SH-SY5Y (cell line): Measurements from ENCODE around the gene COTL1.
A peak's percentile ranks its signal among the peaks of the same experiment; 100 is the strongest.

Experiments
- GATA2 ChIP-seq: IDR thresholded peaks from 2 replicates; pipeline ENCODE4 v1.6.1; 2011; ENCODE audit warnings: mild to moderate bottlenecking, low read depth, low read length
- GATA3 ChIP-seq: IDR thresholded peaks from 2 replicates; pipeline ENCODE4 v1.6.1; 2011; ENCODE audit warnings: low read depth, mild to moderate bottlenecking, low read length, moderate library complexity

COTL1 gene

DNA sequence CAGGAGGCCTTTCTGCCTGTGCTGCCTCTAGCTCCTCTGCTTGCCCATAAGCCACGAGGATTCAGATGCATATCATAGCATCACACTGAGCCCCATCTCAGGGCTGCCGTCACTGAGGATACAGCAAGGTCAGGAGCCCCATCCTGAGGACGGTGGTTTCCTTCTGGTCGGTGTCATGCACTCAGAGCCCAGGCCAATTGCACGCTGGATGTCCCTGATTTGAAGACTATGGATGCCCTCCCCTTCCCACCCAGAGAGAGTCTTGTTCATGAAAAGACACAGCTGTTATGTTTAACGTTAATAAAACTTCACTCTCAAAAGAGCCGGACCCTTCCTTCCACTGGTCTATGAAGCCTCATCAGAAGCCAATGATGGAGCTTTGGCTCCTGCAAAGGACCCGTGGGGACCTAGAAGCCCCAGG is 19.9 kb downstream of the COTL1 start:
- TF ChIP-seq GATA2 = no peak
- no peak for TF ChIP-seq GATA3

DNA sequence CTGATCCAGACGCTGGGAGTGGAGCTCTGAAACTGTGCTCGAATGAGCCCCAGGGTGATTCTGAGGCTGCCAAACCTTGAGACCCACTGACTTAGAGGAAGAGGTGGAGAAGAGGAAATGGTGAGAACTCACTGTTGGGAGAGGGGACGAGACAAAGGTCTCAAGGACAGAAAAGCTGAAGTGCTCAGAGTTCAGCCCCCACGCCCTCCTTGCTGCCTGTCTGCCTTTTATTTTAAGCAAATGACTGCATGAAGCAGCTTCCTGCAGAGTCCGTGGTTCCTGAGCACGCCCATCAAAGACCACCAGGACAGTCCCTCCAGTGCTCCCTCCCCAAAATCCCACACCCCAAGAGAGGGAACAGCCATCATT is 20.4 kb downstream of the COTL1 start:
- TF ChIP-seq GATA2 (no peak), GATA3 (no peak)

DNA sequence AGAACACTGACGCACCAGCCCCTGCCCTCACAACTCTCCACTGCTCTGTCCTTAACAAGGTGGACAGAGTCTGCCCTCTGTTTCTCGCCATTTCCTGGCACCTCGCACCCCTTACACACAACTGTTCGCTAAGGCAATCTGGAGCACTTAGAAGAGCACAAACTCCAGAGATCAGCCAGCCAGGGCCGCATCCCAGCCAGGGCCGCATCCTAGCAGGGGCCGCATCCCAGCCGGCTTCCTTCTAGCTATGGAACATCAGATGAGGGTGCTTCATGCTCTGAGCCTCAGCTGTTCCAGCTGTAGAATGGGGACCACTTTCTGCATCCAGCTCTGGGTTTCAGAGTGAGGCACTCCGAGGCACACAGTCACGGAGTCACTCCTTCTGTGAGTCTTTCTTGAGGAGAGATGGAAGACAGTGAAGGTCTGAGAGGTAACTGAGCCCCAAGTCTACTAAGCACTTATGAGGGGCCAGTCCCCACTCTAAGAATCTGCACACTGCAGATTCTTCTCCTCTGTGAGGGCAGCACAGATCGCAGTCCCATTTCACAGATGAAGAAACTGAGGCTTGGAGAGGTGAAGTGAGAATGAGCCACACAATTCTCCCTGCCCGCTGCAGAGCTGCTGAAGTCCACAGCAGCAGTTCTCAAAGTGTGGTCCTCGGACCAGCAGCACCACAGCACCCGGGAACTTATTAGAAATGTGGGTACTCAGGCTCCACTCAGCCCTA is 20.9 kb downstream of the COTL1 start:
- TF ChIP-seq GATA3 = no peak
- TF ChIP-seq GATA2 = no peak

DNA sequence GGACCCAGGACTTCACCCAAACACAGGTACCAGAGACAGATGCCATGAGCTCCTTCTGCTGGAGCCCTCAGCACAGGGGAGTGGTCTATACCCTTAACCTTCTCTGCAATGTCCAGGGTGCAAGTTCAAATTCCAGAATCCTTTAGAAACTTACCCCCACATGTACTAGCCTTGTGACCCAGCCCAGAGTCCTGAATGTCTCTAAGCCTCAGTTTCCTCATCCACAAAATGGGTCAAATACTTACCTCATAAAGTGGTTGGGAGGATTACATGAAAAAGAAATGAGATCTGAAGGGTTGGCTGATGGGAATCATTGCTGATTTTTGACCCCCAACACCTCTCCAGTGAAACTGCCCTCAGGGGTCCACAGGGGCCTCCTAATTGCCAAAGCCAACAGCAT is 21.7 kb downstream of the COTL1 start:
- TF ChIP-seq GATA3 (no peak), GATA2 (no peak)

DNA sequence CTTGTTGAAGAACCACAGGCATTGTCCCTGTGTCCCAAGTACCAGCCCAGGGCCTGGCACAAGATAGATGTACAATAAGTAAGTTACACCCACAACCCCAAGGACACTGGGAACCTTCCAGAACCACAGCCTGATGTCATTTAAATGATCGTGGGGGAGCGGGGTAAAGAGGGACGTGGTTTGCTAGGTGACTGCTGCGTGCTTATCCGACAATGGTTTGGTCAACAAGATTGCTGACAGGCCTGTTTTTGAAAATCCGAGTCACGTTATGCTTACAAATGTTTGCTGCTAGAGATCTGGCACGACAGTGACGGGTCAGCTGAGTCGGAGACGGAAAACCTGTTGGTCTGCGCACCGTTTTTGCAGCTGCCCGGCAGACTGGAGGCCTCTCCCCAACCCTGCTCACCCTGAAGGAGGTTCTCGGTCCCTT is 22.8 kb downstream of the COTL1 start:
- no peak for TF ChIP-seq GATA2
- no peak for TF ChIP-seq GATA3

DNA sequence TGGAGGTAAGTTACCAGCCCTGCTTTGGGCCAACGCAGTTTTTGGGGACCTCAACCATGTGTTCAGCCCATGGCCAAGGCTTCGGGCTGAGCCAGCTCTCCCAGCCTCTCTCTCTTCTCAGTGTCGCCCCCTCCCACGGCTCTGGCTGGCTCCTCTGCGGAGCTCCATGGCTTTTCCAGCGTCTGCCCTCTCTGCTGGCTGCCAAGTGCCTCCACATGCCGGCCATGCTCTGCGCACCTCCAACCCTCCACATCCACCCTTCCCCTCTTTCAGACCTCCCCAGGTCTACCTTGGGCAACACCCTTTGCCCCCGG is 23.2 kb downstream of the COTL1 start:
- no peak for TF ChIP-seq GATA3
- TF ChIP-seq GATA2 = no peak

DNA sequence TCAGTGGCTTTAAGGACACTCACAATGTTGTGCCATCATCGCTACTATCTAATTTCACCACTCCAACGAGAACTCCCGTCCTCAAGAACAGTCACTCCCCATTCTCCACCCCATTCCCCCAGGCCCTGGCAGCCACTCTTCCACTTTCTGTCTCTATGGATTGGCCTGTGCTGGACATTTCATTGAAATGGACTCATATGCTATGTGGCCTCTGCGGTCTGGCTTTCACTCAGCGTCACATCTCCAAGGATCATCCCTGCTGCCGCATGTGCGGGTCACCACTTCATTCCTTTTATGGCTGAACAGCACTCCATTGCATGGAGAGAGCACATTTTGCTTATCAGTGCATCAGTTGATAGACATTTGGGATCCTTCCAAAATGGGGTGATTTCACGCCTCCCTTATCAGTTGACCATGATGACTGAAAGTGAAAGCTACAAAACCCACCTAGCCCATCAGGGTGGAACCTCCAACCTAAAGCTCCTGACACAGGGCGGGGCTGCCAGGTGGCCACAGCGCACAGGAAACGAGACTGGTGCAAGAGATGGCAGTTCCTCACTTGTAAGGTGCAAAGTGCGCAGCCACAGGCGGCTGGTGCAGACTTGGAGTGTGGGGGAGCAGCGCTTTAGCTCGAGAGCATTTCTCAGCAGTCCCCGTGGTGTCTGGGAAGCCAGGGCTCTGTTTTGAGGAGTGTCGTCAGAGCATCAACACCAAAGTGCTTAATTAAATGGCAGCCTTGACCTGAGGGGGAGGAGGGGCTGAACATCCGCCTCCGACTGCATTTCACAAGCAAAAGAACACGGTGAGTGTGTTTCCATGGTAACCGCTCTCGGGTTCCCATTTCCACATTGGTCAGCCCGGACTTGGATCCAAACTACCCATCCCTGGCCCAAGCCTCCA is 23.8 kb downstream of the COTL1 start:
- TF ChIP-seq GATA3 = no peak
- peak; percentile 61 for TF ChIP-seq GATA2

DNA sequence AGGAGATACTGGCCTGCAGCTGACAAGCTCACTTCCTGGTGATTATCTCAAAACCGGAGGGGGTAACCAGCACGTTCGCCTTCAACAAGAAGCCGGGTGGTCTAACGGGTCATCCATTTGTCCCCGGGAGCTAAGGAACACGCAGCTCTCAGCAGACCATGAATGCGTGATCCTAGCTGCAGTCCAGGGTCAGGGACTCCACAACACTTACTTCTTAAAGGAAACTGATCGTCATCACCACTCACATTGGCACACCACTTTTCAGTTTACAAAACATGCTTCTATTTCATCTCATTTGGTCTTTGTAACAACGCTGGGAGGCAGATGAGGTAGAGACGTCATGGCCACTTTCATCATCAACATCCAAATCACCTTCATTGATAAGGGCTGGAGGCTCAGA is 25.2 kb downstream of the COTL1 start:
- TF ChIP-seq GATA3 (no peak), GATA2 (no peak)

DNA sequence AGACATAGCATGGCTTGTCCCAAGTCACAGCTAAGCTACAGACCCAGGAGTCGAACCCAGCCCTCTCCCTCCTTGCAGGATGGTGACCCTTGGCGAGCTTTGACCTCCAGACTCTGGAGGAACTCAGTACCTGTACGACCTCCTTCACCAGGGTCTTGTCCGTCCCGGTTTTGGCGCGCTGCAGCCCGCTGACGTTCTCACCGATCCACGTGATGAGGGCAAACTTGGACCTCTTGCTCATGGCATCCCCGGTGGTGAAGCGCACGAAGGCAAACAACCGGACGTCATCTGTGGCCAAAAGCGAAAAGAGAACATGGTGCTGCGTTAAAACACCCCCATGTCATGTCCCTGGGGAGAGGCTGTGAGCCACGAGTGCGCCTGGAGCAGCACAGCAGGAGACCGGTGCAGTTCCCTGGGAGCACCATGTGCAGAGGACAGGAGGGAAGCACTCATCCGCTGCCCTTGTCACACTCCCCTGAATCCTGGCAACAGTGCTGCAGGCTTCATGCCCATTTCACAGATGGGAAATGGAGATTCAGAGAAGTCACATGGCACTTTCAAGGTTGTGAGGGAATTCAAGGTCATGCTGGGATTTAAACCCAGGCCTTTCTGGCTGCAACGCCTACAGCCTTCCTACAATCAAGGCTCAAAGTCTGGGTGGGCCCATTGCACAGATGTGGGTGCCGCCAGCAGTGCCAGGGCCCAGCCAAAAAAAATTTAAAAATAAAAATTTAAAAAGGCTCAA is 27.7 kb downstream of the COTL1 start:
- TF ChIP-seq GATA3 (no peak), GATA2 (no peak)

DNA sequence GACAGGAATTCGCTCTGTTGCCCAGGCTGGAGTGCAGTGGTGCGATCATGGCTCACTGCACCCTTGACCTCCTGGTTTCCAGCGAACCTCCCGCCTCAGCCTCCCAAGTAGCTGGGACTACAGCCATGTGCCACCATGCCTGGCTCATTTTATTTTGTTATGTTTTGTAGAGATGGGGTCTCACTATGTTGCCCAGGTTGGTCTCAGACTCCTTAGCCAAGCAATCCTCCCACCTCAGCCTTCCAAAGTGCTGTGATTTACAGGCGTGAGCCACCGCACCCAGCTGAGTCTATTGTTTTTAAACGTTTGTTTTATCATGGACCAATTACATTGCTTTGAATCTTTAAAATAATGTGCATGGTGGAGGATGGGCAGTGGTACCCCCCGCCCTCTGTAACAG is 28.9 kb downstream of the COTL1 start:
- TF ChIP-seq GATA3 (no peak), GATA2 (no peak)

DNA sequence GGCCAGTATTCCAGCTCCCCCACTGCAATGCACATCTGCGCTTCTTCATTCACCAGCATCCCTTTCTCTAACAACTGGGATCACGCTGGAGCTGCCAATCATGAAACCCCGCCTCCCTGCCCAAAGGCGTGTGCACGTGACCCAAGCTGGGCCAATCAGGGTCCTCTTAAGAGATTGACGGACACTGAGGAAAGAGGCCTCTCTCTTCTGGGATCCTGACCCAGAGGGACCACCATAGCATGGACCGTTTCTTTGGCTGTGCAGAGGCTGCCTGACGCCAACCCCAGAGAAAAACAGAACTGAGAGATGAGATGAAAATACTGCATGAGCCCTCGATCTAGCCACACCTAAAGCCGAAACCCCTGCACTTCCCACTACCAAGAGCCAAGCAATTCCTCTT is 32.0 kb downstream of the COTL1 start:
- TF ChIP-seq GATA3 (no peak), GATA2 (no peak)

DNA sequence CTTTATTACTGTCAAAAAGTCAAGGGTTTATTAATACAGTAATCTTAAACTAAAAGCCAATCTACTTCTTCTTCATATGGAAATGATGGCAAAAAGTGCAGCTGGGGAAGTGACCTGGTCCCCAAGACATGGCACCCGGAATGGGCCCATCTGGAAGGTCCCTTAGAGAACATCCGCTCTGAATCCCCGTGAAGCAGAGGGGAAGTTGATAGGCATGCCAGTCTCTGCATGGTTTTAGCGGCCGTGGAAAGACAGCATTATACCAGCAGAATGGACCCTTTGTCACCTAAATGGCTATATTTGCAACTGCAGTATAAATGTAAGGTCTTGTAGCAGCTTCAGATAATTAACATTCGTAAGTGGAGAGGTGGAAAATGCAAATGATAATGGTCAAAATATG is 32.4 kb downstream of the COTL1 start:
- TF ChIP-seq GATA3 (no peak), GATA2 (no peak)

DNA sequence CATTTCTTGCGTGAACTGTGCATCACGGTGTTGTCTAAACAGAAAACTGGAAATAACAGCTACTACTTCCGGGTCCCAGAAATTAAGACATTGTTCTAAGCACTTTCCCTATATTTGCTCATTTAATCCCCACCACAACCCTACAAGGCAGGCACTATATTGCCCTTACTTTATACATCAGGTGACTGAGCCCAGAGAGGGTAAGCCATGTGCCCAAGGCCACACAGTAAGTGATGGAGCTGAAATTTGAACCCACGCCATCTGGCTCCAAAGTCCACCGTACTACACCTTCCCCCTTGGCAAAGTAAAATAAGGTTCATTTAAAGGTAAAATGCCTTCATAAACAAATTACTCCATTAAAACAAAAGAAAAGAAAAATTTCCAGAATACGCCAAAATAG is 33.2 kb downstream of the COTL1 start:
- TF ChIP-seq GATA2 (no peak), GATA3 (no peak)

DNA sequence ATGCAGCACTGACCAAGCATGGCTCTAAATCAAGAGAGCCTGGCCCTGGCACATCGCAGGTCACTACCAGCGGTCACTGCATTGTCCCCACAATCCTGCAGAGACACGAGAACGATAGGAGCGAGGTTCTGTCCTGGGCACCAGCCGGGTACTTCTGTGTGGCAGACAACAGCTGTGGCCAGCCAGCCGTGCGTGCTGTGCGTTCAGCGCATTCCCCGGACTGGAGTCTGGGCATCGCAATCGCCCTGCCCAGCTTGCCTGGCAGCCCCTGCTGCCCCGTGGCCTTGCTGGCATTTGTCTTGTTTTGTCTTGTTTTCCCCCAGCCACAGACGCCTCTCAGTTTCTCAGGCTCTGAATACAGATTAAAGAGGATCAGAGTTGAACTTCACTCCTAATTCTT is 33.9 kb downstream of the COTL1 start:
- TF ChIP-seq GATA2 (no peak), GATA3 (no peak)

DNA sequence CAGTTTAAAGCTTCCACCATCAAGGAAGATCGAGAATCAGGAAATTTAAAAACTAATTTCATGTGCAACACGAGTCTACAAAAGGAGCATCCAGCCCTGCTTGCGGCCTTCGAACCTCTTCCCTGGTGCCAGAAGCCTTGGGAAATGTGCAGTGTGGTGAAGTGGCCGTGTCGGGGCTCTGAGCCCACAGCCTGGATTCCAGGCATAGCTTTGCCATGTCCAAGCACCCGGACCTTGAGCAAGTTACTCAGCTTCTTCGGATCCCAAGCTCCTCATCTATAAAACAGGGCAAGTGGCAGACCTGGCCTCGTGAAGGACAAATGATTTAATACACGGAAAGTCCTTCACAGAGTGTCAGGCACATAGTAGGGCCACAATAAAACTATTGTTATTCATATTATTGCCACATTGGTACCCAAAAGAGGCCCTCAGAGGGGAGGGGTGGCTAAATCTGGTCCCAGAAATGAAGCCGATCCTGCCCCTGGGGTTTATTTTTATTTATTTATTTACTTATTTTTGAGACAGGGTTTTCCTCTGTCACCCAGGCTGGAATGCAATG is 34.8 kb downstream of the COTL1 start:
- no peak for TF ChIP-seq GATA2
- TF ChIP-seq GATA3 = no peak
